Fibroblast of skin of left quadriceps (primary cell): ENCODE data around the gene TGM1.
"Not testable (repeated sequence)": the region's sequence is repeated elsewhere in the genome, so short reads cannot be mapped to it uniquely, and the experiment has no call there.

Experiments
- DNase-seq, 2 experiments: peaks; one replicate each; pipeline ENCODE4 v3.0.0-alpha.2; 2013; ENCODE audit warnings: low read depth in 2 of 2

TGM1 gene

GRCh38 chr14:24254630-24255392, 8.2 kb downstream of the TGM1 start:
- no peak for DNase-seq

- DNase-seq, result no peak
These were observed 9.0 kb downstream of the TGM1 start for GRCh38 chr14:24253936-24254335.

- no peak for DNase-seq
These were observed 10.5 kb downstream of the TGM1 start for GRCh38 chr14:24252289-24253124.

GRCh38 chr14:24251880-24252288, 11.1 kb downstream of the TGM1 start:
- DNase-seq, result no peak

GRCh38 chr14:24250354-24250753, 12.6 kb downstream of the TGM1 start:
- DNase-seq, result no peak

GRCh38 chr14:24249230-24250021, 13.6 kb downstream of the TGM1 start:
- no peak for DNase-seq

- no peak for DNase-seq
These were observed 15.6 kb downstream of the TGM1 start for GRCh38 chr14:24247422-24247821.

- DNase-seq, result no peak
These were observed 16.2 kb downstream of the TGM1 start for GRCh38 chr14:24246765-24247212.

GRCh38 chr14:24245350-24245749, 17.6 kb downstream of the TGM1 start:
- DNase-seq, result not testable (repeated sequence)

- no peak for DNase-seq
These were observed 19.6 kb downstream of the TGM1 start for GRCh38 chr14:24243336-24243836.

GRCh38 chr14:24241829-24242443, 21.0 kb downstream of the TGM1 start:
- DNase-seq, result peak; percentile 78 to 82

GRCh38 chr14:24240110-24240918, 22.7 kb downstream of the TGM1 start:
- no peak for DNase-seq

- DNase-seq, result no peak
These were observed 24.4 kb downstream of the TGM1 start for GRCh38 chr14:24238527-24239037.

- no peak for DNase-seq
These were observed 24.9 kb downstream of the TGM1 start for GRCh38 chr14:24238123-24238522.

GRCh38 chr14:24237463-24237955, 25.5 kb downstream of the TGM1 start:
- no peak for DNase-seq

- no peak for DNase-seq
These were observed 26.1 kb downstream of the TGM1 start for GRCh38 chr14:24236689-24237462.

- DNase-seq, result no peak
These were observed 26.9 kb downstream of the TGM1 start for GRCh38 chr14:24235804-24236688.
